Activated CD4-positive, alpha-beta memory T cell treated with anti-CD3 and anti-CD28 coated beads, Interleukin-2, amount 10 ng/mL, durations not matched to agents 7 days and 5 days (primary cell): Measurements from ENCODE around the gene GPR33. TPM values are rescaled to one million over a fixed set of nuclear protein-coding genes. Genes with fewer than 3 reads are reported as not detected.
"Not testable (repeated sequence)": the region's sequence is repeated elsewhere in the genome, so short reads cannot be mapped to it uniquely, and the experiment has no call there.

Experiments
- CTCF ChIA-PET: fragments of 350-600 bp; sonication (Branson Sonifier 250); formaldehyde crosslinking; loops from one replicate; lab custom pipeline; 2021; ENCODE audit warnings: antibody characterized with exemption, inconsistent platforms; lab: Charles Lee
- POLR2A ChIA-PET: fragments of 350-600 bp; sonication (Branson Sonifier 250); formaldehyde crosslinking; loops from one replicate; lab custom pipeline; 2021; ENCODE audit warnings: antibody characterized with exemption; lab: Charles Lee
- DNase-seq: peaks from one replicate; pipeline ENCODE4 v3.0.0-alpha.2; 2020
- H3K27ac Mint-ChIP-seq: one replicate; pipeline ENCODE4 v1.8.0; 2021; ENCODE audit warnings: mild to moderate bottlenecking, mixed read lengths
- H3K27me3 Mint-ChIP-seq: one replicate; pipeline ENCODE4 v1.8.0; 2021; ENCODE audit warnings: mixed read lengths
- H3K36me3 Mint-ChIP-seq: one replicate; pipeline ENCODE4 v1.8.0; 2021; ENCODE audit warnings: low read depth, mixed read lengths
- H3K4me1 Mint-ChIP-seq: one replicate; pipeline ENCODE4 v1.8.0; 2021; ENCODE audit warnings: mixed read lengths
- H3K4me3 Mint-ChIP-seq: one replicate; pipeline ENCODE4 v1.8.0; 2021; ENCODE audit warnings: mild to moderate bottlenecking, mixed read lengths
- H3K9me3 Mint-ChIP-seq: one replicate; pipeline ENCODE4 v1.8.0; 2021; ENCODE audit warnings: mixed read lengths
- total RNA-seq, 2 experiments: library from RNA; stranded (reverse); gene quantifications; one replicate each; pipeline ENCODE4 v1.2.3, GENCODE V29; 2021

The GPR33 gene
- total RNA-seq, 2 experiments from 2014 or later, result not detected

DNA sequence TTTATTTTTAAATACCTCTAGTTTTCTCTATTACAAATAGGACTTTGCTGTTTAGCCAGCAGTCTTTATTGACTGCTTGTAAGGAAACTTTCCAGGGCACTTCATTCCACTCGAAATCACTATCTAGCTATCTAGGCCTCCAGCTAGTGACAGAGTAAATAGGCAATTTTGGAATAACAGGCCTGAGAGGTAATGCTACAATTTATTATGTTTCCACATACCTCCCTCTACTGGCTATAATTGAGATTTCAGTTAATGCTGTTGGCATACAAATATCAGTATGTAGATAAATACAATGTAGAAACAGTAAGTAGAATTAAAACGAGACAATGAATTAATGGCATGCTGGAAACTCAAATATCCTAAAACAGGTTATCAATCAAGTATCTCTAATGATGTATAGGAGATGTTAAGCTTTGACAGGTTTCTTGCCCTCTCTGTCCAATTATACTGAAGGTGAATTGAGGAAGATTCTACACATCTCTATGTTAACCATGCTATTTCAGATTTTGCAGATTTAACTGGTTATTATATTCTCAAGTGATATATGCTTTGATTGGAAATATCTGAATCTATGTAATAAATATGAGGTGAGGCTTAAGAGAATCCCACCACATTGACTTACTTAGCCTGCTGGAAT is 37.7 kb downstream of the GPR33 start:
- ChIA-PET CTCF (interaction anchor here (1.3 to 3.4 kb wide), 5 partner anchors 18 to 243 kb away, joined by 3 to 14 read pairs (median 4); partner anchors contain the start of genes HEATR5A and HECTD1), POLR2A (interaction anchor here (0.9 to 1.7 kb wide), 4 partner anchors 7 to 107 kb away, joined by 4 to 9 read pairs (median 4); partner anchors contain the start of genes DTD2 and HEATR5A)
- no peak overlapping the region for H3K27ac Mint-ChIP-seq

DNA sequence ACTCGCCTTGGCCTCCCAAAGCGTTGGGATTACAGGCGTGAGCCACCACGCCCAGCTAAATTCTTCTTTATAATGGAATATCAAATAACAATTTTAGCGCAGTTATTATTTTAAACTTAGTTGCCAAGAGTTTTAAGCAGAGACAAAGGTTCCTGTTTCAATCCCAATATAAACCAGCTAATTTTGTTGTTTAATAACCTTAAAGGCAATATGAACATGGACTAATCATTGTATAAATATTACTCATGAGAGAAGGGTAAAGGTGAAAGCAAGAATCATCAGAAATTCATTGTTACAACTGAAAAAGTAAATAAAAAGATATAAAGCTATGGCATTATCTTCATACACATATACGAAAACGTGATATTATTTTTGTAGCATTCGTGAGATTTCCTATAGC is 38.7 kb downstream of the GPR33 start:
- ChIA-PET POLR2A (interaction anchor here (0.9 to 1.7 kb wide), 3 partner anchors 8 to 30 kb away, joined by 4 to 9 read pairs (median 4); partner anchors contain the start of genes DTD2 and HEATR5A), CTCF (interaction anchor here (1.3 to 3.4 kb wide), 5 partner anchors 17 to 242 kb away, joined by 3 to 14 read pairs (median 4); partner anchors contain the start of genes HEATR5A and HECTD1)
- DNase-seq, result no peak
- no peaks in the 10 kb centered on the region for H3K9me3 Mint-ChIP-seq
- H3K36me3 Mint-ChIP-seq, result peaks cover 8% of the 10 kb centered on the region
- H3K4me3 Mint-ChIP-seq, result no peak overlapping the region
- no peak overlapping the region for H3K27ac Mint-ChIP-seq
- peaks cover 3% of the 10 kb centered on the region for H3K4me1 Mint-ChIP-seq
- no peaks in the 10 kb centered on the region for H3K27me3 Mint-ChIP-seq

More for the DNA sequence above, 37.7 kb downstream of the GPR33 start:
- Mint-ChIP-seq H3K9me3 (no peaks in the 10 kb centered on the region), H3K36me3 (peaks cover 7% of the 10 kb centered on the region), H3K27me3 (no peaks in the 10 kb centered on the region), H3K4me3 (no peak overlapping the region), H3K4me1 (peaks cover 5% of the 10 kb centered on the region)
- DNase-seq, result no peak

DNA sequence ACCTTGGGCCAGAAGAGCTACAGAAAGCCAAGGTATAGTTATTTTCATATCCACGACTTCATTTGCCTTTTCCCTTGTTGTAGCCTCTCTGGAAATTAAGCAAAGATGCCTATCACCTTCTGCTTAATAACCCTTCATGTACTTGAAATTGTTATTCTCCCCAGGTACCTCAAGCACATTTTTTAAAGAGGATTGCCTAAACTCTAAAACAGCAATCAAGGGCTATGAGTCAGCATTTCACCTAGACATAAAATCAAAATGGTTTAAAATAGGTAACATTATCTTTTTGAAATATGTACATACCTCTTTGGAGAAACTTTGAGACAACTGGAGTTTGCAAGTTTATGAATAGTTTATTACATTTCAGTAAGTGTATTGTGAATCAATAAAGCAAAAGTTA is 42.1 kb downstream of the GPR33 start:
- ChIA-PET POLR2A (interaction anchor here (1.3 to 1.4 kb wide), 2 partner anchors 12 to 25 kb away, joined by 3 to 5 read pairs; partner anchors contain the start of genes DTD2 and HEATR5A), CTCF (interaction anchor here (1.2 kb wide), 1 partner anchor 12 kb away, joined by 5 read pairs; the partner anchor contains the start of gene DTD2)
- DNase-seq, result no peak
- Mint-ChIP-seq H3K27ac (no peak overlapping the region), H3K4me1 (peaks cover 3% of the 10 kb centered on the region), H3K27me3 (no peaks in the 10 kb centered on the region), H3K36me3 (peaks cover 11% of the 10 kb centered on the region), H3K4me3 (no peak overlapping the region), H3K9me3 (no peaks in the 10 kb centered on the region)

DNA sequence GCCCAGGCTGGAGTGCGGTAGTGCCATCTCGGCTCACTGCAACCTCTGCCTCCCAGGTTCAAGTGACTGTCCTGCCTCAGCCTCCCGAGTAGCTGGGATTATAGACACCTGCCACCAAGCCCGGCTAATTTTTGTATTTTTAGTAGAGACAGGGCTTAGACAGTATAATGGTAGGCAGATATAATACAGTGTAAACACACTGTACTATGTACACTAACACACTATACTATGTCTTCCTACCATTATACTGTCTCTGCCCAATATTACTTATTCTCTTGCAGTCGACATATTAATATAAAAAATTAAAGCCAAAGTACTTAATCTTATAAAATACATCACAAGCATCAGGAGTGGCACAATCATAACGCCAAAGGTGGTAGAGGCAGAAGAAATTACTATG is 45.6 kb downstream of the GPR33 start:
- H3K27ac Mint-ChIP-seq, result no peak overlapping the region
- CTCF ChIA-PET, result no interaction called here
- no peaks in the 10 kb centered on the region for H3K27me3 Mint-ChIP-seq

DNA sequence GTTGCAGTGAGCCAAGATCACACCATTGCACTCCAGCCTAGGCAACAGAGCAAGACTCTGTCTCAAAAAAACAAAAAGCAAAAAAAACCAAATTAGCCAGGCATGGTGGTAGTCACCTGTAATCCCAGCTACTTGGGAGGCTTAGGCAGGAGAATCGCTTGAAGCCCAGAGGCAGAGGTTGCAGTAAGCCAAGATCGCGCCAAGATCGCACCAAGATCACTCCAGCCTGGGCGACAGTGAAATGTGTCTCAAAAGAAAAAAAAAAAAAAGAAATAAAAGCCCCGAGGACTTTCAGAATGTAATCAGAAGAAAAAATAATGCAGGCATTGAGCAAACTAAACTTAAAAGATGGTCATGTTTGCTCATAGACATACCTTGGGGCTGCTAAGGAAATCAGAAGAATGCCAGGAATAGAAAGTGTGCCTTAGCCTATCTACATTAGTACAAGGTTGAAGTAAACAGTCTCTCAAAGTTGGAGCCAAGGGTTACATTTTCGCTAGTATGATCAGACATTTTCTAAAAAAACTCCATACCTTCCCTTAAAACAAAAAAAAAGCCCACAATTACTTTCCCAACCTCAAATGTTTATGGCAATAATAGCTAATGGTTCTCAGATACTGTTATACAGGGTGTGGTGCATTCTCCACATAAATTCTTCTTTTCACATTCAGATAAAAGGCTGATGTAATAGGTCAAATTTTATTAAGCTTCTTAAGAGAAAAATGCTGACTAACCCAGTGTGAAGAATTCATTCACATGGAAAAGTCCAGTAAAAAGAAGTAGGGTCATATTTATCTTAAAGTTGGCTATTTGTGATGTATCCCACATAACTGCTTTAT is 46.3 kb downstream of the GPR33 start:
- Mint-ChIP-seq H3K36me3 (peaks cover 7% of the 10 kb centered on the region), H3K4me1 (no peaks in the 10 kb centered on the region), H3K9me3 (no peaks in the 10 kb centered on the region), H3K27ac (no peak overlapping the region), H3K4me3 (no peak overlapping the region), H3K27me3 (no peaks in the 10 kb centered on the region)
- CTCF ChIA-PET, result no interaction called here
- no peak for DNase-seq
- POLR2A ChIA-PET, result no interaction called here

More for the DNA sequence above, 45.6 kb downstream of the GPR33 start:
- H3K4me3 Mint-ChIP-seq, result no peak overlapping the region
- POLR2A ChIA-PET, result interaction anchor here (1.0 kb wide), 1 partner anchor 15 kb away, joined by 3 read pairs; the partner anchor contains the start of gene DTD2
- H3K9me3 Mint-ChIP-seq, result no peaks in the 10 kb centered on the region
- H3K36me3 Mint-ChIP-seq, result peaks cover 7% of the 10 kb centered on the region
- no peaks in the 10 kb centered on the region for H3K4me1 Mint-ChIP-seq
- DNase-seq, result no peak

DNA sequence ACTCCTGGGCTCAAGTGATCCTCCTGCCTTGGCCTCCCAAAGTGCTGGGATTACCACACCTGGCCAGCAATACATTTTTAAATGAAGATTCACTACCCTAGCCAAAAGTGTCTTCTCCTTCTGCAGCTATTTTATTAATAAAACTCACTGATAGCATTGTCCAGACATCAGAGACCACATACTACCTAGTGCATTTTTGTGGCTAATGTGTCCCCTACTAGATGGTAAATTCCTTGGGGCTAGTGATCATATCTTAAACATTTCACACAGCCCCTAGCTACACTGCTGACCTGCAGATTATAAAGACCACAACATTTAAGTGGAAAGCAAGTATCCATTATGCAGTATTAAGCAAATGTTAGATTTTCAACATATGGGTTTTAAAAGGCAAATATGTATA is 47.6 kb downstream of the GPR33 start:
- Mint-ChIP-seq H3K36me3 (peaks cover 10% of the 10 kb centered on the region), H3K9me3 (no peaks in the 10 kb centered on the region), H3K27me3 (no peaks in the 10 kb centered on the region), H3K4me1 (no peaks in the 10 kb centered on the region), H3K27ac (no peak overlapping the region), H3K4me3 (no peak overlapping the region)
- ChIA-PET POLR2A (no interaction called here), CTCF (no interaction called here)
- no peak for DNase-seq

DNA sequence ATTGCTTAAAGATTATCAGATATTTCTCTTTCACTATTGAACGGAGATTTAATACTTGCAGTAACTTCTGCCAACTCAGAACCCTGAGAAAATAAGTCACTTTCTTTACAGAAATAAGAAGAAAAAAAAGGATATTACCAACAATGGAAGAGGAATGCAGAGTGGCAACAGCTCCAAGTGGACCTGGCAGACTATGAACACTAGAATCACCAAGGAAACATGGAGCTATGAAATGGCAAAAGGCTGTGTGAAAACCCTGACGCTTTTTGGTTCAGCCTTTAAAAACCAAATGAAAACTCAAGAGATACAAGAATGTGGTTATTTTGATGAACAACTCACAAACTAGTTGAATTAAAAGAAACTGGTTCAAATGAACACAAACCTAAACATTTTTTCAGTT is 48.3 kb downstream of the GPR33 start:
- H3K36me3 Mint-ChIP-seq, result peaks cover 10% of the 10 kb centered on the region
- no peak overlapping the region for H3K27ac Mint-ChIP-seq
- H3K9me3 Mint-ChIP-seq, result no peaks in the 10 kb centered on the region
- no peaks in the 10 kb centered on the region for H3K4me1 Mint-ChIP-seq
- no peak for DNase-seq
- no peaks in the 10 kb centered on the region for H3K27me3 Mint-ChIP-seq
- H3K4me3 Mint-ChIP-seq, result no peak overlapping the region
- POLR2A ChIA-PET, result no interaction called here
- CTCF ChIA-PET, result no interaction called here

DNA sequence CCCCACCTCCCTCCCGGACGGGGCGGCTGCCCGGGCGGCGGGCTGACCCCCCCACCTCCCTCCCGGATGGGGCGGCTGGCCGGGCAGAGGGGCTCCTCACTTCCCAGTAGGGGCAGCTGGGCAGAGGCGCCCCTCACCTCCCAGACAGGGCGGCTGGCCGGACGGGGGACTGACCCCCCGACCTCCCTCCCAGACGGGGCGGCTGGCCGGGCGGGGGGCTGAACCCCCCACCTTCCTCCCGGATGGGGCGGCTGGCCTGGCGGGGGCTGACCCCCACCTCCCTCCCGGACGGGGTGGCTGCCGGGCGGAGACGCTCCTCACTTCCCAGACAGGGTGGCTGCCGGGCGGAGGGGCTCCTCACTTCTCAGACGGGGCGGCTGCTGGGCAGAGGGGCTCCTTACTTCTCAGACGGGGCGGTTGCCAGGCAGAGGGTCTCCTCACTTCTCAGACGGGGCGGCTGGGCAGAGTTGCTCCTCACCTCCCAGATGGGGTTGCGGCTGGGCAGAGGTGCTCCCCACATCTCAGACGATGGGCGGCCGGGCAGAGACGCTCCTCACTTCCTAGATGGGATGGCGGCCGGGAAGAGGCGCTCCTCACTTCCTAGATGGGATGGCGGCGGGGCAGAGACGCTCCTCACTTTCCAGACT is 50.7 kb downstream of the GPR33 start:
- POLR2A ChIA-PET, H3K27ac Mint-ChIP-seq, H3K4me3 Mint-ChIP-seq, H3K27me3 Mint-ChIP-seq, DNase-seq, CTCF ChIA-PET, H3K36me3 Mint-ChIP-seq, H3K9me3 Mint-ChIP-seq, H3K4me1 Mint-ChIP-seq: not testable (repeated sequence)

DNA sequence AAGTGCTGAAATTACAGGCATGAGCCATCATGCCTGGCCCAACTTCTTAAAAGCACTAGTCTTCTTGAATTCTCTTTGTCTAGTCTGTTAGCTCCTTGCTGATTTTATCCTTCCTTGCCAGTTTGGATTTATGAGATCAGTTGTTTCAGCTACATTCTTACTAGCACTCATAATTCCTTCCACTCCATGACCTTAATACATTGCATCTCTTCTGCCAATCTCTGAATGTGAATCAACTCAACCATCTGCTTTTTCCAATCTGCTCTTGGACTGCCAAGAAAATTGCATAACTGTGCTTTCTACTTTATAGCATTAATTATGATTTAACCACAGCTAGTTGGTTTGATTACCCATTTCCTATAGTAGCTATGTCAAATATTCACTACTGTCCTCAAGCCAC is 52.6 kb downstream of the GPR33 start:
- Mint-ChIP-seq H3K4me1 (no peaks in the 10 kb centered on the region), H3K4me3 (no peak overlapping the region), H3K9me3 (no peaks in the 10 kb centered on the region), H3K36me3 (peaks cover 7% of the 10 kb centered on the region), H3K27me3 (no peaks in the 10 kb centered on the region), H3K27ac (no peak overlapping the region)
- ChIA-PET POLR2A (no interaction called here), CTCF (interaction anchor here (2.1 kb wide), 1 partner anchor 15 kb away, joined by 9 read pairs; the partner anchor contains the start of gene HEATR5A)
- no peak for DNase-seq

Other genes with a start within 250 kb of the GPR33 start
- gene HEATR5A, start 67.5 kb downstream of the GPR33 start, total RNA-seq, result 10 to 100 TPM in 1 of 2 experiments, 1 to 10 TPM in 1; 9.4 to 12.5 TPM
- gene DTD2, start 30.5 kb downstream of the GPR33 start, total RNA-seq, result 10 to 100 TPM; 12.8 to 13.0 TPM
- 1 to 10 TPM; 4.2 to 4.7 TPM for gene NUBPL, start 73.4 kb upstream of the GPR33 start, total RNA-seq